ENCODE results near the gene ARF1.

The ARF1 gene

GRCh38 chr1:228082214-228082917 lies at the start of gene ARF1:
TSS of gene ARF1 (plus strand) at chr1:228082708. CDS start at chr1:228097115, 14,407 bp downstream.
- peak; percentile 86 for DNase-seq

GRCh38 chr1:228033376-228033775 lies 49.1 kb upstream of the ARF1 start:
- no peak for DNase-seq

- DNase-seq, result no peak
Measured at GRCh38 chr1:228034954-228035837, 47.3 kb upstream of the ARF1 start.

- DNase-seq, result no peak
Measured at GRCh38 chr1:228035844-228036243, 46.7 kb upstream of the ARF1 start.

- no peak for DNase-seq
Measured at GRCh38 chr1:228036701-228037231, 45.7 kb upstream of the ARF1 start.

GRCh38 chr1:228037401-228038386 lies 44.8 kb upstream of the ARF1 start:
- DNase-seq, result no peak

- DNase-seq, result no peak
Measured at GRCh38 chr1:228038387-228039005, 44.0 kb upstream of the ARF1 start.

GRCh38 chr1:228039006-228039903 lies 43.3 kb upstream of the ARF1 start:
- DNase-seq, result no peak

- no peak for DNase-seq
Measured at GRCh38 chr1:228039986-228040385, 42.5 kb upstream of the ARF1 start.

GRCh38 chr1:228041316-228041715 lies 41.2 kb upstream of the ARF1 start:
- no peak for DNase-seq

GRCh38 chr1:228042508-228042907 lies 40.0 kb upstream of the ARF1 start:
- DNase-seq, result no peak

- DNase-seq, result no peak
Measured at GRCh38 chr1:228043281-228043848, 39.1 kb upstream of the ARF1 start.

GRCh38 chr1:228044961-228045360 lies 37.5 kb upstream of the ARF1 start:
- DNase-seq, result no peak

GRCh38 chr1:228045405-228045804 lies 37.1 kb upstream of the ARF1 start:
- no peak for DNase-seq

GRCh38 chr1:228045871-228046270 lies 36.6 kb upstream of the ARF1 start:
- no peak for DNase-seq

- no peak for DNase-seq
Measured at GRCh38 chr1:228046421-228047182, 35.9 kb upstream of the ARF1 start.

- no peak for DNase-seq
Measured at GRCh38 chr1:228047183-228047466, 35.4 kb upstream of the ARF1 start.

- no peak for DNase-seq
Measured at GRCh38 chr1:228048120-228048519, 34.4 kb upstream of the ARF1 start.

GRCh38 chr1:228048659-228049298 lies 33.7 kb upstream of the ARF1 start:
- DNase-seq, result no peak

All from NCI-H1694 treated with DMSO at 0.1 percent for 48 hours (cell line).